IPS-20b (cell line): Measurements from ENCODE around the gene SMAD3.

Source experiments
- H3K27ac ChIP-seq: one replicate; pipeline ENCODE4 v1.5.1; 2013; ENCODE audit warnings: low read length
- H3K27me3 ChIP-seq: 2 replicates; pipeline ENCODE4 v1.6.1; 2013; ENCODE audit warnings: mild to moderate bottlenecking, low read length, inconsistent platforms; ENCODE audit not compliant: insufficient read depth
- H3K36me3 ChIP-seq: 2 replicates; pipeline ENCODE4 v1.6.1; 2013; ENCODE audit warnings: low read depth, mild to moderate bottlenecking, inconsistent platforms, low read length, moderate library complexity; ENCODE audit not compliant: insufficient read depth
- H3K4me1 ChIP-seq: 2 replicates; pipeline ENCODE4 v1.6.1; 2013; ENCODE audit warnings: mild to moderate bottlenecking, control low read depth, inconsistent platforms, low read length, moderate library complexity; ENCODE audit not compliant: insufficient read depth
- H3K4me3 ChIP-seq: 2 replicates; pipeline ENCODE4 v1.5.1; 2013; ENCODE audit warnings: mild to moderate bottlenecking, low read length, inconsistent platforms
- H3K9ac ChIP-seq: 2 replicates; pipeline ENCODE4 v1.6.1; 2013; ENCODE audit warnings: low read depth, mild to moderate bottlenecking, inconsistent platforms, low read length, moderate library complexity
- H3K9me3 ChIP-seq: 2 replicates; pipeline ENCODE4 v1.6.1; 2013; ENCODE audit warnings: mild to moderate bottlenecking, low read depth, low read length, inconsistent platforms; ENCODE audit not compliant: insufficient read depth

Gene SMAD3

GRCh38 chr15:67216859-67217258 lies 151.5 kb downstream of the SMAD3 start:
- Histone ChIP-seq H3K36me3 (peaks cover 4% of the 10 kb centered on the region; the same call in 1 of the 2 replicates), H3K27me3 (no peaks in the 10 kb centered on the region), H3K4me3 (no peak overlapping the region), H3K4me1 (no peaks in the 10 kb centered on the region), H3K9me3 (no peaks in the 10 kb centered on the region), H3K27ac (no peak overlapping the region), H3K9ac (no peak overlapping the region)

- no peak overlapping the region for H3K27ac ChIP-seq
- no peaks in the 10 kb centered on the region for H3K9me3 ChIP-seq
- no peaks in the 10 kb centered on the region for H3K27me3 ChIP-seq
- no peak overlapping the region for H3K4me3 ChIP-seq
- H3K36me3 ChIP-seq = peaks cover 4% of the 10 kb centered on the region; the same call in 1 of the 2 replicates
- no peak overlapping the region for H3K9ac ChIP-seq
- no peaks in the 10 kb centered on the region for H3K4me1 ChIP-seq
These were observed 153.0 kb downstream of the SMAD3 start for GRCh38 chr15:67218428-67218827.

- H3K4me3 ChIP-seq = no peak overlapping the region
- H3K9me3 ChIP-seq = no peaks in the 10 kb centered on the region
- no peaks in the 10 kb centered on the region for H3K4me1 ChIP-seq
- no peaks in the 10 kb centered on the region for H3K27me3 ChIP-seq
- no peak overlapping the region for H3K27ac ChIP-seq
- no peak overlapping the region for H3K9ac ChIP-seq
- H3K36me3 ChIP-seq = peaks cover 4% of the 10 kb centered on the region; the same call in 1 of the 2 replicates
These were observed 153.9 kb downstream of the SMAD3 start for GRCh38 chr15:67219288-67219687.

DNA sequence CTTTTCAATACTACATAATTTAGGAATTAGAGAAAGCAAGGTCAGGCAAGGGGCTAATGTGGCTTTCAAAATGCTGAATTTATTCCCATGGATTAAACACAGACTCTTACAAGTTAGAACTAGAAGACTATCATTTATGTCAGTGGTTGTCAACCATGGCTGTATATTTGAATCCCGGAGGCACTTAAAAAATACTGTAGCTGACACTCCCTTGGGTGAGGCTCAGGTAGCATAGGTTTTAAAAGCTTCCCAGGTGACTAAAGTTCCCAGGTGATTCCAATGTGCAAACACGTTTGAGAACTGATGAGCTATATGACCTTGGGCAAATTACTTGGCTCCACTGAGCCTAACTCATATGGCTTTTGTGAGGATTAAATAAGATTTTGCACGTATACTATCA lies 159.5 kb downstream of the SMAD3 start:
- Histone ChIP-seq H3K27me3 (no peaks in the 10 kb centered on the region), H3K4me1 (no peaks in the 10 kb centered on the region), H3K4me3 (no peak overlapping the region), H3K9me3 (no peaks in the 10 kb centered on the region), H3K27ac (no peak overlapping the region), H3K36me3 (peaks cover 9% of the 10 kb centered on the region), H3K9ac (no peak overlapping the region)

- H3K27me3 ChIP-seq = no peaks in the 10 kb centered on the region
- H3K4me1 ChIP-seq = no peaks in the 10 kb centered on the region
- H3K36me3 ChIP-seq = peaks cover 12% of the 10 kb centered on the region
- no peak overlapping the region for H3K9ac ChIP-seq
- H3K4me3 ChIP-seq = no peak overlapping the region
- no peaks in the 10 kb centered on the region for H3K9me3 ChIP-seq
- H3K27ac ChIP-seq = no peak overlapping the region
These were observed 159.9 kb downstream of the SMAD3 start for GRCh38 chr15:67225336-67225735.

DNA sequence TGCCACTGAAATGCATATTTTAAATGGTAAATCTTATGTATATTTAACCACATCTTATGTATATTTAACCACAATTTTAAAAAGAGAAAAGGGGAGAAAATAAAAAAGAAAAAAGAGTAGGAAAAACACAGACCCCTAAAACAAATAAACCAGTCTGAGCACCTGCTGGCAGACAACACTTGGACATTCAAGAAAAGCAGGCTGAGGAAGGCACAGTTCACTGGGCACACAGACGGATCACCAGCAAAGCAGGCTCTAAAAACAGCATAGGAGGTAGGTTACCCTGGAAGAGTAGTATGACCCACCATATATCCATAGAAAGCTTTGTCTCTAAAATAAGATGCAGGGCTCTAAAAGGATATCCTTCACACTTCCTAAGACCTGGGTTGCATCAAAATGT lies 162.0 kb downstream of the SMAD3 start:
- H3K4me3 ChIP-seq = no peak overlapping the region
- H3K9ac ChIP-seq = no peak overlapping the region
- H3K27ac ChIP-seq = no peak overlapping the region
- H3K36me3 ChIP-seq = peaks cover 30% of the 10 kb centered on the region
- no peaks in the 10 kb centered on the region for H3K4me1 ChIP-seq
- H3K9me3 ChIP-seq = no peaks in the 10 kb centered on the region
- no peaks in the 10 kb centered on the region for H3K27me3 ChIP-seq

GRCh38 chr15:67227846-67228245 lies 162.4 kb downstream of the SMAD3 start:
- Histone ChIP-seq H3K9ac (no peak overlapping the region), H3K9me3 (no peaks in the 10 kb centered on the region), H3K27ac (no peak overlapping the region), H3K27me3 (no peaks in the 10 kb centered on the region), H3K36me3 (peaks cover 34% of the 10 kb centered on the region), H3K4me3 (no peak overlapping the region), H3K4me1 (no peaks in the 10 kb centered on the region)

DNA sequence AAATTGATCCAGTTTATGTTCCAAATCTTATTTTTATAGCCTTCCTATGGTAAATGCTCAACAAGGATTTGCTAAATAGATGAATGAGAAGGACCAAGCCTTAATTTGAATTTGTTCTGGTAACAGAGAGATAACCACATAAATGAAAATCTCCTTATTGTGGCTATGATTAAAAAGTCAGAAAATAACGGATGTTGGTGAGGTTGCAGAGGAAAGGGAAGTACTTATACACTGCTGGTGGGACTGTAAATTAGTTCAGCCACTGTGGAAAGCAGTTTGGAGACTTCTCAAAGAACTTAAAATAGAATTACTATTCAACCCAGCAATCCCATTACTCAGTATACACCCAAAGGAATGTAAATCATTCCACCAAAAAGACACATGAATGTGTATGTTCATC lies 162.9 kb downstream of the SMAD3 start:
- no peaks in the 10 kb centered on the region for H3K9me3 ChIP-seq
- H3K4me3 ChIP-seq = no peak overlapping the region
- H3K27ac ChIP-seq = no peak overlapping the region
- H3K36me3 ChIP-seq = peaks cover 38% of the 10 kb centered on the region
- no peaks in the 10 kb centered on the region for H3K27me3 ChIP-seq
- no peak overlapping the region for H3K9ac ChIP-seq
- H3K4me1 ChIP-seq = no peaks in the 10 kb centered on the region

DNA sequence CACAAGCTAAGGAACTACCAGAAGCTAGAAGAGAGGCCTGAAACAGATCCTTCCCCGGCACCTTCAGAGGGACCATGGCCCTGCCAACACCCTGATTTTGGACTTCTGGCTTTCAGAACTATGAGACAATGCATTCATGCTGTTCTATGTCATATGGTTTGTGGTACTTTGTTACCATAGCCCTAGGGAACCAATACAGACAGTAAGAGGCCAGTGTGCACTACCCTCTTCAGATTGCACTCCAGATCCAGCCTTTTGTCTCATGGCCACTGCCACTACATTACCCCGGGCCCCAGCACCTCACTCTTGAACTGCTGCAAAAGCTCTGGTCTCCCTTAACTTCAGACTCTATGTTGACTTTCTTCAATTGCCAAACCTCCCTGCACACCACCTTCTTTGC lies 165.1 kb downstream of the SMAD3 start:
- H3K9me3 ChIP-seq = no peaks in the 10 kb centered on the region
- H3K9ac ChIP-seq = no peak overlapping the region
- no peaks in the 10 kb centered on the region for H3K4me1 ChIP-seq
- no peaks in the 10 kb centered on the region for H3K27me3 ChIP-seq
- H3K36me3 ChIP-seq = peaks cover 56% of the 10 kb centered on the region
- no peak overlapping the region for H3K4me3 ChIP-seq
- no peak overlapping the region for H3K27ac ChIP-seq

DNA sequence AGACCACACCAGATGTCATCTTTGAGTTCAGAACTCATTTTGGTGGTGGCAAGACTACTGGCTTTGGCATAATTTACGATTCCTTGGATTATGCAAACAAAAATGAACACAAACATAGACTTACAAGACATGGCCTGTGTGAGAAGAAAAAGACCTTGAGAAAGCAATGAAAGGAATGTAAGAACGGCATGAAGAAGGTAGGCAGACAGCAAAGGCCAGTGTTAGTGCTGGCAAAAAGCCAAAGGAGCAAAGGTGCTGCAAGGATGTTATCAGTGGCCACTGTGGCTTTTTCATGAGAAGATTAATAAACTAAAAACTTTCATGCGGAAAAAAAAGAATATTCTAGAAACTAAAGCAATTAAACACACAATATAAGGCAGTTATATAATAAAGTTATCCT lies 167.2 kb downstream of the SMAD3 start:
- Histone ChIP-seq H3K4me3 (no peak overlapping the region), H3K4me1 (no peaks in the 10 kb centered on the region), H3K9me3 (no peaks in the 10 kb centered on the region), H3K27me3 (no peaks in the 10 kb centered on the region), H3K9ac (no peak overlapping the region), H3K36me3 (peaks cover 54% of the 10 kb centered on the region), H3K27ac (no peak overlapping the region)

DNA sequence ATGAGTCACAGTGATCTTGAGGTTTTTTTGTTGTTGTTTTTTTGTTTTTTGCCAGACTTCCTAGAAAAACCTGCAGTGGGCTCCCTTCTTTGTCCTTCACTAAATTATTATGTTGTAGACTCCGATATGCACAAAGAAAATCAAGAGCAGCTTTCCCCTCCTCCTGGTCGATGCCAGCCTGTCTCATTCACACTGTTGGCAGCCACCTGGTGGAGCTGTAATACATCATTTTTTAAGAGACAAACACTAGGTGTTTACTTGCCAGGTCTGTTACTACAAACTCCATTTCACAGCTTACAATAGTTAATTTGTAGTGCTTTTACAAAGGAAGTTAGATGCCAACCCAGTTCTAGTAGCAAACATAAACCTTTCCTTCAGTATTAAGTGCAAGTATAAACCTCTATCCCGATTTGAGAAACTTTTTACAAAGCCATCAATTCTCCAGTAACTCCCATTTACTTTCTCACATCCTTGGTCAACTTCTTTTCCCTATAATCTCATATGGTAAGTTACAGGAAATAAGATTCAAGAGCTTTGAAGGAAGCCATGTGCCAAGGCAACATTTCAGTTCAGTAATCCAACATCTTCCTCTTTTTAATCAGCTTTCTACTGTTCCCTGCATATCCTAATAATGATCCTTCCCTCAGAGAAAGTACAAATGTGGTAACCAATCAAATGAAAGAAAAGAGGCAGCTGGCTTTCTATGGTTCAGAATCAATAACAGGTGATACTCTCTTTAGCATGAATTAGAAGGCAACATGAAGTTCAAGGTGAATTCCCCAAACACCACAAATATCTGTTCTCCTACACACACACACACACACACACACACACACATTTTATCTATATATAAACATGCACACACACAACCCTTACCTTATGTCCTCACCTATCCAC lies 175.1 kb downstream of the SMAD3 start:
- H3K9me3 ChIP-seq = no peaks in the 10 kb centered on the region
- peaks cover 12% of the 10 kb centered on the region for H3K4me1 ChIP-seq
- no peak overlapping the region for H3K4me3 ChIP-seq
- H3K27ac ChIP-seq = no peak overlapping the region
- H3K36me3 ChIP-seq = 0 out of 2 replicates have a peak, but pooled peaks cover 4% of the 10 kb centered on the region
- no peak overlapping the region for H3K9ac ChIP-seq
- H3K27me3 ChIP-seq = no peaks in the 10 kb centered on the region

DNA sequence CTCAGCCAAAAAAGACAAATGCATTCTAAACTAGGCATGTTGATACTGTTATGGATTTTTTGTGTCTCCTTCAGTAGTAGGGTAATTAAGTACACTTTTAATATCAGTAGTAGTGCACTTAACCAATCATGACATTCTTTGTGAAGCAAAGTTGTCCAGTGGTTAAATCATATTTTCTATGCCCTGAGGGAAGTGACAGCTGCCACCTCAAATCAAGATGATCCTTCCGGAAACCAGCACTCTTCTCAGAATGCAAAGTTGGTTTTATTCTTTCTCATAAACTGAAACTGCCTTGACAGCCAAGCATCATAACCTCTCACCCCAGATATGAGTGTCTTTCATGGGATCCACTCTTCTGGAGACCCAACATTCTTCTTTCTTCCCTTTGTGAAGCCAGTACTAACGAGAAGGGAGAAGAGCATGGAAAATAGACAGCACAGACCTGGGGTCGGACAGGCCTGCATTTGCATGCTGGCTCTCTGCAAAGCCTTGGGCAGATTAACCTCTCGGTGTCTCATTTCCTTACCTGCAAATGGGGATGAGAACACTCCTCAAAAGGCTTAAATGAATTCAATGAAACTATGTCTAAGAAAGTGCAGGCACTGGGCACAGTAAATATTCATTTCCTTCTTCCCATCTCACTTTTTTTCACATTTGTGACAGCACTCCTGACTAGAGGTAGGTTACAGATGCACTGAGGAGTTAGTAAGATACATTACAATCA lies 175.9 kb downstream of the SMAD3 start:
- Histone ChIP-seq H3K9ac (no peak overlapping the region), H3K4me3 (no peak overlapping the region), H3K36me3 (no peaks in the 10 kb centered on the region), H3K27me3 (no peaks in the 10 kb centered on the region), H3K4me1 (peaks cover 12% of the 10 kb centered on the region), H3K9me3 (no peaks in the 10 kb centered on the region), H3K27ac (no peak overlapping the region)
